ENCODE data around the gene CACNA1G.

DNA sequence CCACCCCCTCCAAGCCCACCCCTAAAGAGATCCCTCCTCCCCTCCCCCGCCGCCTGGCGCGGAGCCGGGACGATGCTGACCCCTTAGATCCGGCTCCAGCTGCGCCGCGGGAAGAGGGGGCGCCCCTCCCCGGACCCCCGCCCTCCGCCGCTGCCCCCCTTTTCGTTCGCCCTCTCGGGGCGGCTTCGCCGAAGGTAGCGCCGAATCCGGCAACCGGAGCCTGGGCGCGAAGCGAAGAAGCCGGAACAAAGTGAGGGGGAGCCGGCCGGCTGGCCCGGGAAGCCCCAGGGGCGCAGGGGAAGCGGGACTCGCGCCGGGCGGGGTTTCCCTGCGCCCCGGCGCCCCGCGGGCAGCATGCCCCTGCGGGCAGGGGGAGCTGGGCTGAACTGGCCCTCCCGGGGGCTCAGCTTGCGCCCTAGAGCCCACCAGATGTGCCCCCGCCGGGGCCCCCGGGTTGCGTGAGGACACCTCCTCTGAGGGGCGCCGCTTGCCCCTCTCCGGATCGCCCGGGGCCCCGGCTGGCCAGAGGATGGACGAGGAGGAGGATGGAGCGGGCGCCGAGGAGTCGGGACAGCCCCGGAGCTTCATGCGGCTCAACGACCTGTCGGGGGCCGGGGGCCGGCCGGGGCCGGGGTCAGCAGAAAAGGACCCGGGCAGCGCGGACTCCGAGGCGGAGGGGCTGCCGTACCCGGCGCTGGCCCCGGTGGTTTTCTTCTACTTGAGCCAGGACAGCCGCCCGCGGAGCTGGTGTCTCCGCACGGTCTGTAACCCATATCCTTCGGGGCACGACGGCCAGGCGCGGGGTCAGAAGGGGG lies 623 bp downstream of the CACNA1G start:
- TF ChIP-seq, protein P1, sequence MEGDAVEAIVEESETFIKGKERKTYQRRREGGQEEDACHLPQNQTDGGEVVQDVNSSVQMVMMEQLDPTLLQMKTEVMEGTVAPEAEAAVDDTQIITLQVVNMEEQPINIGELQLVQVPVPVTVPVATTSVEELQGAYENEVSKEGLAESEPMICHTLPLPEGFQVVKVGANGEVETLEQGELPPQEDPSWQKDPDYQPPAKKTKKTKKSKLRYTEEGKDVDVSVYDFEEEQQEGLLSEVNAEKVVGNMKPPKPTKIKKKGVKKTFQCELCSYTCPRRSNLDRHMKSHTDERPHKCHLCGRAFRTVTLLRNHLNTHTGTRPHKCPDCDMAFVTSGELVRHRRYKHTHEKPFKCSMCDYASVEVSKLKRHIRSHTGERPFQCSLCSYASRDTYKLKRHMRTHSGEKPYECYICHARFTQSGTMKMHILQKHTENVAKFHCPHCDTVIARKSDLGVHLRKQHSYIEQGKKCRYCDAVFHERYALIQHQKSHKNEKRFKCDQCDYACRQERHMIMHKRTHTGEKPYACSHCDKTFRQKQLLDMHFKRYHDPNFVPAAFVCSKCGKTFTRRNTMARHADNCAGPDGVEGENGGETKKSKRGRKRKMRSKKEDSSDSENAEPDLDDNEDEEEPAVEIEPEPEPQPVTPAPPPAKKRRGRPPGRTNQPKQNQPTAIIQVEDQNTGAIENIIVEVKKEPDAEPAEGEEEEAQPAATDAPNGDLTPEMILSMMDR (conservative IDR thresholded peaks at IDR 0.05; ENCODE audit: low read length), result no peak
- TF ChIP-seq EZH2phosphoT487 (IDR thresholded peaks at IDR 0.05; ENCODE audit: borderline replicate concordance), result no peak

Measured in Loucy (cell line).